ENCODE data around the gene HHLA2. TPM values are rescaled to one million over a fixed set of nuclear protein-coding genes. Genes with fewer than 3 reads are reported as not detected.
"Not testable (repeated sequence)": the region's sequence is repeated elsewhere in the genome, so short reads cannot be mapped to it uniquely, and the experiment has no call there.

The HHLA2 gene
- polyA plus RNA-seq, 3 donors: 0.08 to 0.25 TPM; not detected in 1

DNA sequence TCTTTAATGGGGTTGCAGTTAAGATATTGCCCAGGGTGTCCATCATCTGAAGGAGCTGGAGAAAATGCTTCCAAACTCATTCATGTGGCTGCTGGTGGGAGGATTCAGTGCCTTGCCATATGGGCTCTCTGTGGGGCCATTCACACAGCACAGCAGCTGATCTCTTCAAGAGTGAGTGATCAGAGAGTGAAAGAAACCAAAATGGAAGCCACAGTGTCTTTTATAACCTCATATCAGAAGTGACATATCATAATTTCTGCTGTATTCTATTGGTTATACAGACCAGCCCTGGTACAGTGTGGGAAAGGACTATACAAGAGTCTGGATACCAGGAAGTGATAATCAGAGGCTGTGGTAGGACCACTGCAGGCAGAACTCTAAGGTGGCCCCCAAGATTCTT, 33.6 kb downstream of the HHLA2 start:
- H3K27ac ChIP-seq (ENCODE audit: low read depth, low read length): no peak overlapping the region

DNA sequence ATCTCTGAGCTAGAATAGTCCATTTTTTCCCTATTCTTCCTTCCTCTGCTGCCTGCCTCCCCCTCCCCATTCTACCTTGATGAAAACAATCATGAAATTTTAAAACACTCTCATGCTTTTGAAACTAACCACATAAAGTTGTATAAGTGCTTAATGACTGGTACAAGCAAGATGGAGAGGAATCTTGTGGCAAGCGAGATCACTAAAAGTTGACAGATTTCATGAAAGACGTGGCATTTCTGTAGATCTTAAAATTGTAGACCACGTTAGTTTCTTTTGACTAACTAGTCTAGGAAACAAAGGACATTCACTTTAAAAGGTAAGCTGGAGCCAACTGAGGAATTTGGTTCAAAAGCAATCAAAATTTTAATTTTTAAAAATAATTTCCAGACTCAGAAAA, 35.4 kb downstream of the HHLA2 start:
- no peak overlapping the region for H3K27ac ChIP-seq (ENCODE audit: low read depth, low read length)
- 93 to 98% (median 94%) methylated on average over 3 of the region's 3 CpGs for WGBS, 3 donors

- no peak overlapping the region for H3K27ac ChIP-seq (ENCODE audit: low read depth, low read length)
- WGBS, 3 donors: 84 to 100% (median 97%) methylated on average over 1 of the region's 1 CpG
Measured at GRCh38 chr3:108333961-108334360, 37.6 kb downstream of the HHLA2 start.

- no peak overlapping the region for H3K27ac ChIP-seq (ENCODE audit: low read depth, low read length)
- 90 to 93% (median 92%) methylated on average over 1 of the region's 1 CpG for WGBS, 3 donors
Measured at GRCh38 chr3:108334701-108335100, 38.4 kb downstream of the HHLA2 start.

DNA sequence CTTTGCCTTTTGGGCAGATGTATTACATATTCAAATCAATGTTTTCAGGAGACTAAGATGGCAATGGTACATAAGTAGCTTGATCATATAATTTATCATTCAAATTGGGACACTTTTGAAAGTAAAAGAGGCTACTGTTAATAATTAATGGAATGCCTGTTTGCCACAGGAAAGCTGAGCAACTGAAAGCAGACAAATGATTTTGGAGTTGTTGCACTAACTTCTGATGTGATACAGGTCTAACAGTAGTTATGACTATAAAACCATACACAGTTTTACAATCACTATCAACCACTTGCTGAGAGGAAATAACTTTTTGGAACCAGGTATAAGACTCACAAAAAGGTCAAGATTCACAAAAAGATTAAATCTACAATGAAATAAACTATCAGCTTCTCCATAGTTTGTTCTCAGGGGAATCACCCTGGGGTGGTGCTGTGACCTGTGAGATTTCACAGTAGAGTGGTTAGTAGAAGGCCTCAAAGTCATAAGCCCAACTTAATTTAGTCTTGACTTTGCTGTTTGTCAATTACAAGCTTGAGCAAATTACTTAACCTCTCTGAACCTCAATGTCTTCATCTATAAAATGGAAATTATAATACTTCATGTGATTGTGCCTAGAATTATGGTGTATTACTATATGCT, 42.7 kb downstream of the HHLA2 start:
- H3K27ac ChIP-seq (ENCODE audit: low read depth, low read length): no peak overlapping the region

GRCh38 chr3:108341911-108342310, 45.6 kb downstream of the HHLA2 start:
- 72 to 95% (median 80%) methylated on average over 6 of the region's 6 CpGs for WGBS, 3 donors

DNA sequence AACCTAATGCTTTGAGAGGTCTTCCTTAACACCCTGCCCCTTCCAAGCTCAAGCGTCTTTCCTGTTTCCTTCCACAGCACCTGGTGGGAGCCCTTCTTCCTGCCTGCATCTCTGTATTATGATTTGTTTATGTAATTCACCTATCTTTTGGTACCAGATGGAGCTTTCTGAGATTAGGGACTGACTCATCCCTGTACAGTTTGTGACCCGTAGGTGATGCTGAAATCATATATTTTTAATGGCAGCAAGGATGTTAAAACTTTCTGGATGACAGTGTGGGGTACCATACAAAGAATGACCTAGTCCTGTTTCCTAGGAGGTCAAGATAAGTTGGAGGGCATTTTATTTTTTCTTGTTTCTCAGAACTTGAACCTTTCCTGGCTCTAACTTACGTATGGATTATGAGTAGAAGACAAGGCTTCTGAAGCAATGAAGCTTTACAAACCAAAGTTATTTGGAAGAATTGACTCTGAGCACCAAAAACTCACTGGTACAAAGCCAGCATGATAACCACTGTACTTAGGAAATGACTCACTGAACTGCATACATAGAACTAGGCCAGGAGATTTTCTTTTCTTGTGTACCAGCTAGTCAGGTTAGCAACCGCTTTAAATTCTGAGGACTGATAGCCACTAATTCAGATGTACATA, 46.6 kb downstream of the HHLA2 start:
- 50 to 78% (median 58%) methylated on average over 4 of the region's 4 CpGs for WGBS, 3 donors
- H3K27ac ChIP-seq (ENCODE audit: low read depth, low read length): no peak overlapping the region

More at GRCh38 chr3:108341911-108342310, 45.6 kb downstream of the HHLA2 start:
- H3K27ac ChIP-seq (ENCODE audit: low read depth, low read length): no peak overlapping the region

DNA sequence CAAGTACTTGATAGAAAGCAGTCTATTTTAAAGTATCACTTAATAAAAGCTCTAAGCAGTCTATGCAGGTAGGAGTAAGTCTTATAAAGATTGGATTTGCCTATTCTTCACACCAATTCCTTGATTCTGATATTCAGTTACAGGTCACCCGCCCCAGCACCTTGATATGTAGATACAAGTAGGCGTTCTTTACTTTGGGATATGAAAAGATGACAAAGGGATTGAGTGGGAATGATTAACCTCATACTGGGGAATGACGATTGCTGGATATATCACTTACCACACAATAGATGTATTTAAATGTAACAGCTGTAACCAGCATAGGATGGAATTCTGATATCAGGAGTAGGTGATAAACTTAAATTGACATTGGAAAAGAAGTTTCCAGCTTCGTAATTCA, 47.1 kb downstream of the HHLA2 start:
- 38 to 95% (median 85%) methylated on average over 4 of the region's 4 CpGs for WGBS, 3 donors

DNA sequence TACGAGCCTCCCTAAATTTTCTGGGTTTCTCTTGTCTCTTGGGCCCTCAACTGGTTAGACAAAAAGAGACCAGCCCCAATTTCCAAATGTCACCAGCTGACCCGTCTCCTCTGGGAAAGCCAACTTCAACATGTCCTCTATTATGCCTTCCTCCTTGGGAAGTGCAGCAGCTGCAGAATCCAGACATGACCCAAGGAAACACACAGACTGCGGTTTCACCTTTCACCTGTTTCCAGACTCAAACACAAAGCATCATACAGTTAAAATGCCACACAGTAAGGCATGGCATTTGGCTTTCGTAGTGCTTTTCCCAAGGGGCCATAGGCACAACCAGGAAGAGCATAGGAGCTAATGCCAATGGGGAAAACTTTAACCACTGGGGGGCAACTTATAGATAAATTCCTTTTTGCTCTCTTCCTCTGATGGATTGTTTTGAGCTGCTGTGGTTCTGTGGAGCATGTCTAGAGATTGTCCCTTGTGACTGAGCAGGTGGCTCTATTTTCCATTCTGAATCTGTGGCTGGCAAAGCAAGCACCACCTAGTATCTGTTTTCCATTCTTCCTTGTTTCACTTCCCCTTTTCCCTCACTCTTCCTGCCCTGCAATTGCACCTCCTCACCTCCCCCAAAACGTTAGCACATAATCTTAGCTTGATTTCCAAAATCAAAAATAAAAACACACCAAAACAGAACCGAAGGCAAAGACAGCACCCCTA, 49.3 kb downstream of the HHLA2 start:
- 24 to 72% (median 35%) methylated on average over 6 of the region's 6 CpGs for WGBS, 3 donors
- H3K27ac ChIP-seq (ENCODE audit: low read depth, low read length): no peak overlapping the region

More for the DNA sequence above, 47.1 kb downstream of the HHLA2 start:
- H3K27ac ChIP-seq (ENCODE audit: low read depth, low read length): no peak overlapping the region

DNA sequence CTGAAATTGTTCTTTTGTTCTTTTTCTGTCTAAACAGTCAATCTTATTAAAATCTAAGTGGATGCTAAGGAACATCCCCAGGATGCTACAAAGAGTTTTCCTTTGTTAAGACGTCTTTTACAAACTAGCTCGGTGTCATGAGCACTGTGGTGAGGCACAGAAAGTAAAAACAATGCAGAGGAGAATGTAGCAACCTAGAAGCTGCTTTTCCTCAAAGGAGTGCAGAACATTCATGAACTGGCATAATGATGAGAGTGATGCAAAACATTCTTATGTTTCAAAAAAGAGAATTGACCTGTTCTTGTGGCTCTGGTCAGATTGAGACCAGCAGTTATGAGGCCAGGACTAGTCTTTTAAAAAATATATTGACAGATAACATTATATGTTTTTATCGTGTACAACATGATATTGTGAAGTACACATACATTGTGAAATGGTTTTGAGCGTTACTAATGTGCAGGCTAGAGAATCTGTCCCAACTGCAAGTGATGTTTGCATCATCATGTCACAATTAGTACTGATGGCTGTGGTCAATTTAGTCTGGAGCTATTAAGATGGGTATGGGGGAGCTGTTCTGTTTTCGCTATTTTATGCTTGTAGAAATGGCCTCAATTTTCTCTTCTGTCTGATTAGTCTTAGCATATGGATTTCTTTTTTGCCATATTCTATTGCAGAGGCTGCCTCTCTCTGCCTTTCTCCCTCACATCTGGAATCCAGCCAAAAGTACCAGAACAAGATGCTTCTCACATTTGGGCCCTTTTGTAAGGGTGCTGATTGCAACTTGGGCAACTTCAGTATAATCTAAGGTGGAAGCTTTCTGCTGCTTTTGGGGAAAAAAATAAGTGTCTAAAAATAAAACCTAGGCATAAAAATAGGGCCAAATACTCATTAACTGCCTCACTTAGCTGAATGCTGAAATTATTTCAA, 50.2 kb downstream of the HHLA2 start:
- WGBS, 3 donors: 66 to 90% (median 67%) methylated on average over 5 of the region's 5 CpGs
- H3K27ac ChIP-seq (ENCODE audit: low read depth, low read length): no peak overlapping the region

DNA sequence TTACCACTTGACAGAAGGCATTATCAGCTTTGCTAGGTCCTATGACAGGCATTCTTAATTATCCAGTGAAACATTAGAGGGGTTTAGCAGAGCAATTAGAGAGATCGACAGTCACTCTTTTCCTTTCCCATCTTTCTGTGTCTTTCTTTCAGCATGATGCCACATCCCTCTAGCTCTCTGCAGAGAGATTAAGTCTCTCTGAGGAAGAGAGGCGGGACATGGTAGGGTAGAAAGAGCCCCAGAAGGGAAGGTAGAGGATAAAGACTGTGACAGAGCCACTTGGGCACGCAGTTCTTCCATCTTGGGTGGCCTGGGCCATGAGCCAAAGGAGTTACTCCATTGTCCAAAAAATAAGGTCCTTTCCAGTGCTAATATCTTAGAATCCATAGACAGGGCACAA, 55.8 kb downstream of the HHLA2 start:
- WGBS, 3 donors: 54 to 67% (median 57%) methylated on average over 3 of the region's 3 CpGs
- H3K27ac ChIP-seq (ENCODE audit: low read depth, low read length): no peak overlapping the region

DNA sequence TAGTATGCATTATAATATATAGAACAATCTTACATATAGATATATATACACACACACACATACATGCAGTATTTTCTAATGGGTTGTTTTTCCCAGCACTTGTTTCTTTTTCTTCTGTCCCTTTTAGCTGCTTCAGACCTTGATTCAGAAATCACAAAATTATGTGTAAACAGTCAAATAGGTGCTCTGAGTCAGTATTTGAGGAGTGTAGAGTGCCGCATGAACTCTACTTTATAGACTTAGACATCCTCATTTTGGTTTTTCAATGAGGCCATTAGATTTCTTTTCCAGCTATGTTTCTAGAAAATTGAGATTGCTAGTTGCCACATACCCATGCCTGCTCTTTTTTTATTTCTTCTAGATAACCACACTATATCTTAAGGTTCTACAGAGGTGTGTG, 58.2 kb downstream of the HHLA2 start:
- WGBS, 3 donors: 80 to 100% (median 96%) methylated on average over 1 of the region's 1 CpG

DNA sequence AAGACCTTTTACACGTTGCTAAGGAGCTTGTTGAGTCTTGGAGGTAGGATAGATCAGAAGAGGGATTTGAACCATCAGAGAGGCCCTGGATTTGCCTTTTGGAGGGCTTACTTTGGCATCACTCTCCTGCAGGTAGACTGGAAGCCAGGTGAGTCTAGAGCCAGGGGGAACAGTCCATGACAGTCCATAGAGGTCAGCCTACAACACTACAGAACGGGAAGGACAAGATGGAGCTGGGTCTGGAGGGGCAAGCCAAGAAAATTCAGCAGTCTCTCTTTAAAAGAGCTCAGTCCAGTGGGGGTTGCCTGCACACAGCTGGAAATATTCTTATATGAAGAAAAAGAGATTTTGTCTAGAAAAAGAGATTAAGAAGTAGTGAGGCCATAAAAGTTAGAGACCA, 60.7 kb downstream of the HHLA2 start:
- no peak overlapping the region for H3K27ac ChIP-seq (ENCODE audit: low read depth, low read length)
- WGBS, 3 donors: 75 to 86% (median 84%) methylated on average over 2 of the region's 2 CpGs

More for the DNA sequence above, 58.2 kb downstream of the HHLA2 start:
- no peak overlapping the region for H3K27ac ChIP-seq (ENCODE audit: low read depth, low read length)

- 78 to 90% (median 84%) methylated on average over 2 of the region's 2 CpGs for WGBS, 3 donors
- H3K27ac ChIP-seq (ENCODE audit: low read depth, low read length): no peak overlapping the region
Measured at GRCh38 chr3:108359011-108359410, 62.7 kb downstream of the HHLA2 start.

DNA sequence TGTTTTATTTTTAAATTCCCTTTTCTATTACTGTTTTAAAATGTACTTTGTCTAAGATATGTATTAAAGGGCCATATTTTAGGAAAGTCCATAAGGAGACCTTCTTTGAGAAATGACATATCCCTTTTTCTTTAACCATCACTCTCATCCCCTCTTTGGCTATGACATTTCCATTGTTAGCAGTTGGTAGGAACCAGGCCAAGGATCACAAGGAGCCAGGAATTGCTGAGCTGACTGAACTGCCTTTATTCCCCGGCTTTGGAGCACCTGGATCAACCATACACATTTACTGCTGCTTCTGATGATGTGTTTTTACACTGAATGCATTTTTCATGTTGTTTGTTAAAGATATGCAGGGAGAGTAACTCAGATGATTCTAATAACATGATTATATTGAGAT, 79.7 kb downstream of the HHLA2 start:
- no peak overlapping the region for H3K27ac ChIP-seq (ENCODE audit: low read depth, low read length)
- WGBS, 3 donors: 0% methylated on average over 1 of the region's 1 CpG

DNA sequence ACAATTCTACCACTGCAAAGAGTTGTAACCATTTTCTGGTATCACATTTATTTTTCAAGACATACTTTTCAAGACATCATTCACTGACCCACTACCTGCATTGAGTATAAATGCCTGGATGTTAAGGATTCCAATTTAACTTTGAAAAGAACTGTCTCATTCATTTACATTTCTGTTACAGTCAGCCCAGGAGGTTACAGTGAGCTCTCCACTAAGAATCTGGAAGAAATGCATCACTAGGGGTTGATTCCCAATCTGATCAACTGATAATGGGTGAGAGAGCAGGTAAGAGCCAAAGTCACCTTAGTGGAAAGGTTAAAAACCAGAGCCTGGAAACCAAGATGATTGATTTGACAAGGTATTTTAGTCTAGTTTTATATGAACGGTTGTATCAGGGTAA, 81.0 kb downstream of the HHLA2 start:
- 78 to 85% (median 82%) methylated on average over 1 of the region's 1 CpG for whole genome bisulfite sequencing, 3 donors

GRCh38 chr3:108378153-108378951, 82.0 kb downstream of the HHLA2 start:
- H3K27ac ChIP-seq (ENCODE audit: low read depth, low read length): no peak overlapping the region
- WGBS, 3 donors: 93 to 99% (median 97%) methylated on average over 4 of the region's 4 CpGs

More for the DNA sequence above, 81.0 kb downstream of the HHLA2 start:
- no peak overlapping the region for H3K27ac ChIP-seq (ENCODE audit: low read depth, low read length)

- not testable (repeated sequence) for H3K27ac ChIP-seq (ENCODE audit: low read depth, low read length)
- WGBS, 3 donors: 86 to 95% (median 92%) methylated on average over 2 of the region's 2 CpGs
Measured at GRCh38 chr3:108378952-108379342, 82.6 kb downstream of the HHLA2 start.
